ENCODE results near the gene CTDSPL2. TPM values are rescaled to one million over a fixed set of nuclear protein-coding genes. Genes with fewer than 3 reads are reported as not detected.

CTDSPL2 gene
- total RNA-seq, result 92.3 and 108 TPM in 2 replicates

GRCh38 chr15:44426975-44427755 lies at the start of gene CTDSPL2:
Gene CTDSPL2, plus strand, starts transcription at chr15:44427629. Its CDS starts 31,386 bp downstream, at chr15:44459015.

GRCh38 chr15:44536962-44537734 lies 109.7 kb downstream of the CTDSPL2 start, which contains the start of gene EIF3J:
Gene EIF3J, plus strand, starts transcription at chr15:44537147. Its CDS starts 48 bp downstream, at chr15:44537195.

Other genes starting within 250 kb of the CTDSPL2 start
- gene FRMD5, start 232.4 kb upstream of the CTDSPL2 start, total RNA-seq, result 9.2 and 25.8 TPM in 2 replicates
- 81.9 and 95.1 TPM in 2 replicates for gene GOLM2, start 138.9 kb upstream of the CTDSPL2 start, total RNA-seq
- 102 and 108 TPM in 2 replicates for gene EIF3J, start 109.5 kb downstream of the CTDSPL2 start, total RNA-seq
- 66.6 and 67.9 TPM in 2 replicates for gene SPG11, start 236.0 kb downstream of the CTDSPL2 start, total RNA-seq

All from thoracic aorta endothelial cell (primary cell).